Measurements from ENCODE around the gene LRRTM2.
"Not testable (repeated sequence)": the region's sequence is repeated elsewhere in the genome, so short reads cannot be mapped to it uniquely, and the experiment has no call there.

LRRTM2 gene

DNA sequence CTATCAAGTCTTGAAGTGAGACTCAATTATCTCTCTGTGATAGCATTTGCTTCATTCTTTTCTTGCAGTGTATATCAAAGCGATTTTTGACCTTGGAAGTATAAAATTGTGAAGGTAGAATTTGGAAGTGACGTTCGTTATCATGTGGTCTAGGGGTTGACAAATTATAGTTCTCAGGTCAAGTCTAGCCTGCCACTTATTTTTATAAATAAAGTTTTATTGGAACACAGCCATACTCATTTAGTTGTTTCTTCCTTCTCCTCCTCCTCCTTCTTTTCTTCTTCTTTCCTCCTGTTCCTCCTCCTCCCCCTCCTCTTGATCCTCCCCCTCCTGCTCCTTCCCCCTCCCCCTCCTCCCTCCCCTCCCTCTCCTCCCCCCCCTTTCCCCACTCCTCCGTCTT, 38.0 kb downstream of the LRRTM2 start:
- Mint-ChIP-seq H3K9me3 (no peaks in the 10 kb centered on the region), H3K36me3 (ENCODE audit: low read depth) (no peaks in the 10 kb centered on the region), H3K4me1 (ENCODE audit: low read depth) (peaks cover 2% of the 10 kb centered on the region), H3K27ac (no peak overlapping the region), H3K4me3 (no peak overlapping the region), H3K27me3 (ENCODE audit: low read depth) (peaks cover 4% of the 10 kb centered on the region)

DNA sequence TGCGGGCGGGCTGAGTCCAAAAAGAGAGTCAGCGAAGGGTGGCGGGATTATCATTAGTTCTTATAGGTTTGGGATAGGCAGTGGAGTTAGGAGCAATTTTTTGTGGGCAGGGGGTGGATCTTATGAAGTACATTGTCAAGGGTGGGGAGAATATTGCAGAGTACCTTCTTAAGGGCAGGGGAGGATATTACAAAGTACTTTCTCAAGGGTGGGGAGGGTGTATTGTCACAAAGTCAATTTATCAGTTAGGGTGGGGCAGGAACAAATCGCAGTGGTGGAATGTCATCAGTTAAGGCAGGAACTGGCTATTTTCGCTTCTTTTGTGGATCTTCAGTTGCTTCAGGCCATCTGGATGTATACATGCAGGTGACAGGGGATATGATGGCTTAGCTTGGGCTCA, 40.3 kb downstream of the LRRTM2 start:
- not testable (repeated sequence) for H3K27me3 Mint-ChIP-seq (ENCODE audit: low read depth); H3K4me1 Mint-ChIP-seq (ENCODE audit: low read depth); H3K36me3 Mint-ChIP-seq (ENCODE audit: low read depth); H3K9me3 Mint-ChIP-seq; H3K4me3 Mint-ChIP-seq; H3K27ac Mint-ChIP-seq

DNA sequence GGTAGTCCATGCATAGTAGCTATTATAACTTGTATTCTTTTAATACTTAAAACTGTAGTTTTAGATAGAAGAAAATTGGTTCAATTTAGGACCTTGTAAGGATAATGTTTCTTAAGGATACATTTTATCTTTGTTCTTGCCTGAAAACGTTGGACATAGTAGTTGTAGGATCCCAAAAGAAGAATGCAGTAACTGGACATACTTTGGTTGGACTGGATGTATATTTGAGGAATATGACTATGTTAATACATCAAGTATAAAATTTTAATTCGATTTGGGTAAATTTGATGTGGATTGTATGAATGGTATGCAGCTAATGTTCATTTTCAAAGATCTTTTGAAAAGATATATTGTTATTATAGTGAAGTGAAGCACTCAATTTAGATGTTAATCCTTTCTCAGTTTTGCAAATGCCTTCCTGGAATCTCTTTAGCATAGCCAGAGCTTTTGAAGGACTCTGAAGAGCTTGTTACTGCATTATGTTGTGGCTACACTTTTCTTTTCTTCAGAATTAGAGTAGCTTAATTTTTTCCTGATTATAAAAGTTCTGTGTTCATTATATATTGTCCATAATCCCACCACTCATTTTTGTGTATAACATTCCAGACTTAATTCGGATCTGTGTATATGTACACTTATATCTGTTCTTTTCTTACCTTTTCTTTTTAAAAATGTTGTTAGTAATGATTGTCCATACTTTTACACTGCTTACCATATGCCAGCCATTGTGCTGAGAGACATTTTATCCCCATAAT, 41.2 kb downstream of the LRRTM2 start:
- no peaks in the 10 kb centered on the region for H3K36me3 Mint-ChIP-seq (ENCODE audit: low read depth)
- no peak overlapping the region for H3K4me3 Mint-ChIP-seq
- no peak overlapping the region for H3K27ac Mint-ChIP-seq
- peaks cover 2% of the 10 kb centered on the region for H3K4me1 Mint-ChIP-seq (ENCODE audit: low read depth)
- H3K9me3 Mint-ChIP-seq, result no peaks in the 10 kb centered on the region
- peaks cover 4% of the 10 kb centered on the region for H3K27me3 Mint-ChIP-seq (ENCODE audit: low read depth)

DNA sequence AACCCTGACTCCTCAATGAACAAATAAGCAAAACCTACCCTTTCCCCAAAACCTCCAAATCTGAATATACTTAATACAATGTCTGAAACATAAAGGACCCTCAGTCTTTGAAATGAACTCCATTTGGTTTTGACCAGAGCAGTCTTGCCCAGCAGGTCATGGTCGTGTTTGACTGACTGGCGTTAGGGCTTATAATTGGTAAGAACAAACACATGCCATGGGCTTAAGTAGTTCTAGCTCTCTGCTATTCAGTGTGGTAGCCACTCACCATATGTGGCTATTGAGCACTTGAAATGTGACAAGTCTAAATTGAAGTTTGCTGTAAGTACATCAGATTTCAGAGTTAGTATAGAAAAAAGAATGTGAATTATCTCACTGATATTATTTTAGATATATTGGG, 42.1 kb downstream of the LRRTM2 start:
- H3K36me3 Mint-ChIP-seq (ENCODE audit: low read depth), result no peaks in the 10 kb centered on the region
- H3K27me3 Mint-ChIP-seq (ENCODE audit: low read depth), result peaks cover 4% of the 10 kb centered on the region
- no peak overlapping the region for H3K27ac Mint-ChIP-seq
- peaks cover 2% of the 10 kb centered on the region for H3K4me1 Mint-ChIP-seq (ENCODE audit: low read depth)
- no peaks in the 10 kb centered on the region for H3K9me3 Mint-ChIP-seq
- H3K4me3 Mint-ChIP-seq, result no peak overlapping the region

DNA sequence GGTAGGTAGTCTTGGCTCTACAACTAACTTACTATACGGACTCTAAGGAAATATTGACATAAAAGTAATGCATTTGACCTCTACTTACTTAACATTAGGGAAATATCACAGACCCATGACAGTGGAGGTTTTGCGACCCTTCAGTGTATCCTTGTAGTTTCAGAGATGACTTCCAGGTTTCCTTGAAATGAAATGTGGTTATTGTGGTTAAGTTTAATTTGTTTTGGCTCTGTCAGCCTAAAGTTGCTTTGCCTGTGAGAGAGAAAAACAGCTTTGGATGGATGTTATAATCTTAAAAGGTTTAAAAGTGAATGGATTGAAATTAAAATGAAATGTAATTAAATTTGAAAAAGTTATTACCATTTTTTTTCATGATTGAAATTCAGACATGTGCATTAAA, 42.9 kb downstream of the LRRTM2 start:
- H3K27ac Mint-ChIP-seq, result no peak overlapping the region
- H3K4me3 Mint-ChIP-seq, result no peak overlapping the region
- no peaks in the 10 kb centered on the region for H3K9me3 Mint-ChIP-seq
- H3K4me1 Mint-ChIP-seq (ENCODE audit: low read depth), result peaks cover 2% of the 10 kb centered on the region
- H3K27me3 Mint-ChIP-seq (ENCODE audit: low read depth), result no peaks in the 10 kb centered on the region
- no peaks in the 10 kb centered on the region for H3K36me3 Mint-ChIP-seq (ENCODE audit: low read depth)

DNA sequence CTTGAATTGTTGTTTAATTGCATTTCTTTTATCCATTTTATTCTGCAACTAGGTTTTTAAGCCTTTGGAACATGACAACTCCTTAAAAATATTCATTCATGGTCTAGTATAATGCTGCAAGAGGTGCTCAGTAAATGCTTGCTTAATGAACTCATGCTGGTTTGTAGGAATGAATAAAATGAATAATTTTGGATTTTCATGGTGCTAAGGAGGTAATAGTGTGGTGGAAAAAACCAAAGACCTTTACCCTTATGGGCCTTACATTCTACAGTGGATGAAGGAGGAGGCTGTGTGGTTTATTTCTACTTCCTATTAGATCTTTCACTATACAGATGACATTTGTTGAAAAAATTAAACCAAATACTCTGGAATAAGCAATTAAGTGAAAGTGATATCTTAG, 43.4 kb downstream of the LRRTM2 start:
- Mint-ChIP-seq H3K27me3 (ENCODE audit: low read depth) (no peaks in the 10 kb centered on the region), H3K4me1 (ENCODE audit: low read depth) (peaks cover 2% of the 10 kb centered on the region), H3K9me3 (no peaks in the 10 kb centered on the region), H3K36me3 (ENCODE audit: low read depth) (no peaks in the 10 kb centered on the region), H3K4me3 (no peak overlapping the region), H3K27ac (no peak overlapping the region)

DNA sequence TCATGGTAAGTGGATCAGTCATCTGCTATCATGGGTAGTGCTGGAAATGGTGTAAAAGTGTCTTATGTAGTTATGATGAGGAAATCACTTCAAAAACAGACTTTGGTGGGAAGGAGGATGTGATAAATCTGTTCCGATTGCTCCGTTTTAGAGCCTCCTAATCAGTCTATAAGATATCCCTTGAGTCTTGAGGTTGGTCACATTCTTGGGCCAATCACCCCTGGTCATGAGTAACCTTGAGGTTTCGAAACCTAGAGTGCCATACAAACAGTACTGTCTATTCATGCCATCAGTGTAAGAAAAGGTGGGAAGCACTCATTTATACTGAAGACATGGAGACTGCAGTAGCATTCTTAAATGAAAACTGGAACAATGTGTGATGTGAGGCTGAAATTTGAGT, 45.8 kb downstream of the LRRTM2 start:
- peaks cover 2% of the 10 kb centered on the region for H3K4me1 Mint-ChIP-seq (ENCODE audit: low read depth)
- no peaks in the 10 kb centered on the region for H3K36me3 Mint-ChIP-seq (ENCODE audit: low read depth)
- no peak overlapping the region for H3K4me3 Mint-ChIP-seq
- H3K27ac Mint-ChIP-seq, result no peak overlapping the region
- H3K27me3 Mint-ChIP-seq (ENCODE audit: low read depth), result no peaks in the 10 kb centered on the region
- no peaks in the 10 kb centered on the region for H3K9me3 Mint-ChIP-seq

DNA sequence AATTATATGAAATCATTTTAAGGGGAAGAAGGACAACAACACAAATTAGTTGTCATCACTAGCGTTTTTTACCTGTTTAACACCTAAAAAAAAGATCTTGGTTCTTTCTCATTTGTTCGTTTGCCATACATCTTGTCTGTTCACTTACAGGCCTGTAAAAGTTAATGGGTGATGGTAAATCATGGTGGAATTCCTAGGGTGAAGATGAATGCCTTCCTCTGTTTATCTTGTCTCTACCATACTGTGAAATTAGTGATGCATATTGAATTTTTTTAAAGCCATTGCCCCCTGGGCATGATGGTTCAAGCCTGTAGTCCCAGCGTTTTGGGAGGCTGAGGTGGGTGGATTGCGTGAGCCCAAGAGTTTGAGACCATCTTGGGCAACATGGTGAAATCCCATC, 46.6 kb downstream of the LRRTM2 start:
- no peaks in the 10 kb centered on the region for H3K9me3 Mint-ChIP-seq
- H3K27me3 Mint-ChIP-seq (ENCODE audit: low read depth), result no peaks in the 10 kb centered on the region
- H3K36me3 Mint-ChIP-seq (ENCODE audit: low read depth), result no peaks in the 10 kb centered on the region
- no peak overlapping the region for H3K4me3 Mint-ChIP-seq
- no peak overlapping the region for H3K27ac Mint-ChIP-seq
- H3K4me1 Mint-ChIP-seq (ENCODE audit: low read depth), result peaks cover 2% of the 10 kb centered on the region

DNA sequence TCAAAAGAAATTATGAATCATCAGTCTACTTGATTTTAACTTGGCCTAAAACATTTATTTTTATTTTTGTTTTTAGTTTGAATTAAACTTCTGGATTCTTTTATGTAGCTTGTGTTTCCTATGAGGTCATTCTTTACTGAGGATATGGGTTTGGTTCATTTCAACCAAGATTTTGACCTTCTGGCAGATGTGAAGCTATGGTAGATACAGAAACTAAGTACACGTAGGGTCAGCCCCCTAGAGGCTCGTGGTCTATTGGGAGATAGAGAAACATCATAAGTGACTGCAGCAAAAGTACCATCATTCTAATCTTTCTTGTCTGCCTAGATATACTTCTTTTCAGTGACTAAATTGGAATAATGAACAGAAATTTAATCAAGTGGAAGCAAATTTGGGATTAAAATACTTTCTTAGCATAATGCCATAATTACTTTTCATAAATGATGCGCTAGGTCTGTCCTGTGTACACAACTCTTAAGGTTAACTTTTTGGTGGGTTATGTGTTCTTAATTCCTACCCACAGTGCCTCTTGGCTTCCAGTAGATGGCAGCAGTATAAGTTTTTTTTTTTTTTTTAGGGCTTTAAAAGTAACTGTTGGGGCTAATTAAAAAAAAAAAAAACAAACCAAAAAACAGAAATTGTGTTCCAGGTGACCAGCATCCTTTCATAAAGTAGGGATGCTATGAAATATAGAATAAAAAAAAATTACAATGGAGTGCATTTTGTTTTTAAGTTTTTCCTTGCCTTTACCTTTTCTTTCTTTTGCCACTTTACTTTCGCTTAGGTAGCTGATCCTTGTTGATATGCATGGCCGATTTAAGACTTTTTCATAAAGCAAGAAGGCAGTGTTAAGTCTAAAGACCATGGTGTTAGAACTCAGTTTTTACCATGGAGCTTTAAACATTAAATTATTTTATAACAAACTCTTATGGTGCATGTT, 49.9 kb downstream of the LRRTM2 start:
- H3K4me1 Mint-ChIP-seq (ENCODE audit: low read depth), result no peaks in the 10 kb centered on the region
- H3K27ac Mint-ChIP-seq, result no peak overlapping the region
- H3K4me3 Mint-ChIP-seq, result no peak overlapping the region
- no peaks in the 10 kb centered on the region for H3K36me3 Mint-ChIP-seq (ENCODE audit: low read depth)
- H3K9me3 Mint-ChIP-seq, result no peaks in the 10 kb centered on the region
- H3K27me3 Mint-ChIP-seq (ENCODE audit: low read depth), result no peaks in the 10 kb centered on the region

DNA sequence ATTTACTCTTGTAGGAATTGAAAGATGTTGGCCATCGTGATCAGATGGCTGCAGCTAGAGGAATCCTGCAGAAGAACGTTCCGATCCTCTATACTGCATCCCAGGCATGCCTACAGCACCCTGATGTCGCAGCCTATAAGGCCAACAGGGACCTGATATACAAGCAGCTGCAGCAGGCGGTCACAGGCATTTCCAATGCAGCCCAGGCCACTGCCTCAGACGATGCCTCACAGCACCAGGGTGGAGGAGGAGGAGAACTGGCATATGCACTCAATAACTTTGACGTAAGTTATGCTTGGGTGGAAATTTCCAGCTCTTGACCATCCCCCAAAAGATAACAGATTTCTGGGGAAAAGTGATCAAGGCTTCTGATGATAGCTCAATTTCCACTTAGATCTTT, 50.6 kb downstream of the LRRTM2 start:
- Mint-ChIP-seq H3K27me3 (ENCODE audit: low read depth) (no peaks in the 10 kb centered on the region), H3K4me1 (ENCODE audit: low read depth) (no peaks in the 10 kb centered on the region), H3K36me3 (ENCODE audit: low read depth) (no peaks in the 10 kb centered on the region), H3K27ac (no peak overlapping the region), H3K4me3 (no peak overlapping the region), H3K9me3 (no peaks in the 10 kb centered on the region)

DNA sequence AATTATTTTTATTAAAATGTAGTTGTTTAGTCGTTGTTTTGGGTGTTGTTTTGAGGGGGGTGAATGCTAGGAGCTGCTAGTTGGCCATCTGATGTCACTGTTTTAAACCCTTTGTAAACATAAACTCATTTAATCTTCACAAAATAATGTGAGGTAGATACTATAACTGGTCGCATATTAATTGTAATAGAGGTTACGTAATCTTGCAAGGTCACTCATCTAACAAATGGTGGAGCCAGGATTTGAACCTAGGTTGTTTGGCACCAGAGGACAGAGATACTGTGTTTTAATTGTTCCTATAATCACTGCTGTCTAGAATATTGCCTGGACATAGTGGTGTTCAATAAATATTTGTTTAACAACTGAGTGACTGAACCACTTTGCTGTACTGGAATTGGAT, 54.4 kb downstream of the LRRTM2 start:
- Mint-ChIP-seq H3K36me3 (ENCODE audit: low read depth) (no peaks in the 10 kb centered on the region), H3K27me3 (ENCODE audit: low read depth) (no peaks in the 10 kb centered on the region), H3K27ac (no peak overlapping the region), H3K9me3 (no peaks in the 10 kb centered on the region), H3K4me1 (ENCODE audit: low read depth) (no peaks in the 10 kb centered on the region), H3K4me3 (no peak overlapping the region)

DNA sequence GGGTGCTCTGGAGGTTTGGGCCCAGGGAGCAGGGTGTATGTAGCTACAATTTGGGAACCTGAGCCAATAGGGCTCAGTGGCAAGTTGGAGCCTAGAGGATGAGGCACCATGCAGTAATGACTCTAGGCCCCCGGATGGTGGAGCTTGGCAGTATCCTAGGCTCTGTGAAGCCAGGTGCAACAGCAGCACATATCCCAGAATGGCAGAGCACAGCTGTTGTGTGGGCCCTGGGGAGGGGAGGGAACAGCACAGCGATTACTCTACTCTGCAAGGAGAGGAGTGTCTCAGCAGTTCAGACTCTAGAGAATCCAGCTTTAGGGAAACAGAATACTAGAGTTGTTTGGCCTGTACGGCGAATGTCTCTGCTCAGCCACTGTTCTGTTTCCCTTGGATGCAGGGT, 56.1 kb downstream of the LRRTM2 start:
- no peaks in the 10 kb centered on the region for H3K4me1 Mint-ChIP-seq (ENCODE audit: low read depth)
- no peaks in the 10 kb centered on the region for H3K9me3 Mint-ChIP-seq
- H3K27me3 Mint-ChIP-seq (ENCODE audit: low read depth), result no peaks in the 10 kb centered on the region
- peaks cover 2% of the 10 kb centered on the region for H3K36me3 Mint-ChIP-seq (ENCODE audit: low read depth)
- H3K4me3 Mint-ChIP-seq, result no peak overlapping the region
- no peak overlapping the region for H3K27ac Mint-ChIP-seq

All from T-helper 1 cell treated with Interleukin-12 subunit alpha and Interleukin-12 subunit beta and Interleukin-4 antibody, amounts not matched to agents 30 μg/mL and 1 μg/mL, for 36 hours (primary cell).